T-helper 17 cell (primary cell): ENCODE results near the gene TMEM139. TPM values are rescaled to one million over a fixed set of nuclear protein-coding genes. Genes with fewer than 3 reads are reported as not detected.

Experiments
- ATAC-seq: fragments of 150-1000 bp; cut with Tn5 transposase; 2 replicates; pipeline ENCODE4 v1.10.0; 2021; ENCODE audit warnings: mild to moderate bottlenecking, moderate library complexity
- DNase-seq, 3 donors: peaks; one replicate each; pipeline versions ENCODE4 v3.0.0 to v3.0.0-alpha.2; 2020 to 2021
- H3K9me3 ChIP-seq: one replicate; pipeline ENCODE4 v1.7.0; 2013; ENCODE audit warnings: low read length, mild to moderate bottlenecking; ENCODE audit not compliant: control insufficient read depth, poor library complexity, severe bottlenecking
- H3K27ac Mint-ChIP-seq: one replicate; pipeline ENCODE4 v1.8.0; 2022; ENCODE audit warnings: mild to moderate bottlenecking, moderate library complexity, mixed read lengths
- H3K27me3 Mint-ChIP-seq: one replicate; pipeline ENCODE4 v1.8.0; 2022; ENCODE audit warnings: mixed read lengths
- H3K36me3 Mint-ChIP-seq: one replicate; pipeline ENCODE4 v1.8.0; 2022; ENCODE audit warnings: low read depth, mixed read lengths
- H3K4me1 Mint-ChIP-seq: one replicate; pipeline ENCODE4 v1.8.0; 2022; ENCODE audit warnings: mild to moderate bottlenecking, mixed read lengths
- H3K4me3 Mint-ChIP-seq: one replicate; pipeline ENCODE4 v1.8.0; 2022; ENCODE audit warnings: mild to moderate bottlenecking, moderate library complexity, mixed read lengths
- total RNA-seq, 4 donors: library from RNA in 2 of 4; stranded (reverse) in 2 of 4; gene quantifications; one replicate each; pipeline ENCODE4 v1.2.3 and lab custom pipeline; 2022 to 2026

The TMEM139 gene
- total RNA-seq, 2 donors from 2014 or later, result 0.77 to 0.86 TPM

GRCh38 chr7:143303733-143304132 lies 19.0 kb downstream of the TMEM139 start:
- Mint-ChIP-seq H3K27me3 (no peaks in the 10 kb centered on the region), H3K4me1 (peaks cover 44% of the 10 kb centered on the region), H3K36me3 (peaks cover 26% of the 10 kb centered on the region), H3K4me3 (no peak overlapping the region), H3K27ac (no peak overlapping the region)
- H3K9me3 ChIP-seq, result no peaks in the 10 kb centered on the region
- ATAC-seq, result no peak
- no peak for DNase-seq

GRCh38 chr7:143304938-143305337 lies 20.2 kb downstream of the TMEM139 start:
- Mint-ChIP-seq H3K36me3 (peaks cover 24% of the 10 kb centered on the region), H3K4me1 (peaks cover 37% of the 10 kb centered on the region), H3K4me3 (no peak overlapping the region)

GRCh38 chr7:143305423-143306070 lies 20.8 kb downstream of the TMEM139 start:
- Mint-ChIP-seq H3K36me3 (peaks cover 21% of the 10 kb centered on the region), H3K4me1 (peaks cover 37% of the 10 kb centered on the region), H3K4me3 (no peak overlapping the region), H3K27me3 (no peaks in the 10 kb centered on the region), H3K27ac (peak overlapping the region; percentile 82)
- no peaks in the 10 kb centered on the region for H3K9me3 ChIP-seq
- ATAC-seq (peak; percentile 85), DNase-seq (peak; percentile 50 to 72 (median 52))

More at GRCh38 chr7:143304938-143305337, 20.2 kb downstream of the TMEM139 start:
- Mint-ChIP-seq H3K27ac (peak overlapping the region; percentile 82), H3K27me3 (no peaks in the 10 kb centered on the region)
- H3K9me3 ChIP-seq, result no peaks in the 10 kb centered on the region
- ATAC-seq, result no peak
- DNase-seq, result no peak

- no peaks in the 10 kb centered on the region for H3K9me3 ChIP-seq
- Mint-ChIP-seq H3K4me1 (peaks cover 36% of the 10 kb centered on the region), H3K4me3 (peak overlapping the region; percentile 4), H3K27me3 (no peaks in the 10 kb centered on the region), H3K27ac (peak overlapping the region; percentile 30), H3K36me3 (peaks cover 14% of the 10 kb centered on the region)
- ATAC-seq (no peak), DNase-seq (no peak)
Observed at GRCh38 chr7:143308632-143309031, 23.9 kb downstream of the TMEM139 start.

- peaks cover 17% of the 10 kb centered on the region for H3K4me1 Mint-ChIP-seq
- ATAC-seq (no peak), DNase-seq (no peak)
- H3K36me3 Mint-ChIP-seq, result no peaks in the 10 kb centered on the region
- H3K27me3 Mint-ChIP-seq, result peaks cover 4% of the 10 kb centered on the region
- no peak overlapping the region for H3K4me3 Mint-ChIP-seq
- H3K9me3 ChIP-seq, result no peaks in the 10 kb centered on the region
- H3K27ac Mint-ChIP-seq, result no peak overlapping the region
Observed at GRCh38 chr7:143314127-143314526, 29.4 kb downstream of the TMEM139 start.

GRCh38 chr7:143315776-143316175 lies 31.0 kb downstream of the TMEM139 start, which contains the start of gene CLCN1:
Gene CLCN1 (plus strand): TSS chr7:143316111. CDS start chr7:143316213, 102 bp downstream.
- Mint-ChIP-seq H3K27ac (peak within 1 kb of the TSS; percentile 37), H3K4me3 (no peak within 1 kb of the TSS), H3K36me3 (no peaks in the 10 kb centered on the region), H3K4me1 (peaks cover 6% of the 10 kb centered on the region), H3K27me3 (peaks cover 6% of the 10 kb centered on the region)
- no peak for ATAC-seq
- H3K9me3 ChIP-seq, result no peaks in the 10 kb centered on the region
- DNase-seq, result no peak

GRCh38 chr7:143316492-143316891 lies 31.7 kb downstream of the TMEM139 start:
- H3K4me1 Mint-ChIP-seq, result peaks cover 3% of the 10 kb centered on the region
- peak overlapping the region; percentile 37 for H3K27ac Mint-ChIP-seq

GRCh38 chr7:143318661-143319060 lies 33.9 kb downstream of the TMEM139 start:
- H3K4me3 Mint-ChIP-seq, result no peak overlapping the region
- peaks cover 6% of the 10 kb centered on the region for H3K27me3 Mint-ChIP-seq
- H3K27ac Mint-ChIP-seq, result no peak overlapping the region
- H3K9me3 ChIP-seq, result no peaks in the 10 kb centered on the region
- H3K36me3 Mint-ChIP-seq, result no peaks in the 10 kb centered on the region
- ATAC-seq (no peak), DNase-seq (no peak)
- peaks cover 3% of the 10 kb centered on the region for H3K4me1 Mint-ChIP-seq

More at GRCh38 chr7:143316492-143316891, 31.7 kb downstream of the TMEM139 start:
- ATAC-seq (no peak), DNase-seq (no peak)
- no peaks in the 10 kb centered on the region for H3K9me3 ChIP-seq
- Mint-ChIP-seq H3K36me3 (no peaks in the 10 kb centered on the region), H3K27me3 (peaks cover 6% of the 10 kb centered on the region), H3K4me3 (no peak overlapping the region)

- DNase-seq, result no peak
Observed at GRCh38 chr7:143320620-143321019, 35.9 kb downstream of the TMEM139 start.

GRCh38 chr7:143321242-143321641 lies 36.5 kb downstream of the TMEM139 start:
- Mint-ChIP-seq H3K4me1 (peaks cover 13% of the 10 kb centered on the region), H3K36me3 (no peaks in the 10 kb centered on the region), H3K27me3 (peaks cover 13% of the 10 kb centered on the region), H3K27ac (no peak overlapping the region), H3K4me3 (no peak overlapping the region)
- DNase-seq (no peak), ATAC-seq (no peak)
- no peaks in the 10 kb centered on the region for H3K9me3 ChIP-seq

More at GRCh38 chr7:143320620-143321019, 35.9 kb downstream of the TMEM139 start:
- H3K27me3 Mint-ChIP-seq, result peaks cover 13% of the 10 kb centered on the region
- no peak overlapping the region for H3K27ac Mint-ChIP-seq
- no peak overlapping the region for H3K4me3 Mint-ChIP-seq
- no peaks in the 10 kb centered on the region for H3K9me3 ChIP-seq
- no peak for ATAC-seq
- no peaks in the 10 kb centered on the region for H3K36me3 Mint-ChIP-seq
- peaks cover 13% of the 10 kb centered on the region for H3K4me1 Mint-ChIP-seq

- peaks cover 13% of the 10 kb centered on the region for H3K4me1 Mint-ChIP-seq
- DNase-seq, result no peak
- H3K36me3 Mint-ChIP-seq, result peaks cover 2% of the 10 kb centered on the region
- no peak overlapping the region for H3K4me3 Mint-ChIP-seq
- no peak for ATAC-seq
- peaks cover 13% of the 10 kb centered on the region for H3K27me3 Mint-ChIP-seq
- H3K9me3 ChIP-seq, result no peaks in the 10 kb centered on the region
- H3K27ac Mint-ChIP-seq, result no peak overlapping the region
Observed at GRCh38 chr7:143321734-143322133, 37.0 kb downstream of the TMEM139 start.

GRCh38 chr7:143322760-143323633 lies 38.2 kb downstream of the TMEM139 start:
- Mint-ChIP-seq H3K27me3 (peaks cover 13% of the 10 kb centered on the region), H3K36me3 (peaks cover 3% of the 10 kb centered on the region), H3K27ac (no peak overlapping the region), H3K4me3 (no peak overlapping the region), H3K4me1 (peaks cover 17% of the 10 kb centered on the region)
- DNase-seq (no peak), ATAC-seq (no peak)
- no peaks in the 10 kb centered on the region for H3K9me3 ChIP-seq

GRCh38 chr7:143323653-143324052 lies 38.9 kb downstream of the TMEM139 start:
- ATAC-seq (no peak), DNase-seq (no peak)
- Mint-ChIP-seq H3K36me3 (peaks cover 5% of the 10 kb centered on the region), H3K27ac (no peak overlapping the region), H3K27me3 (peaks cover 13% of the 10 kb centered on the region), H3K4me1 (peaks cover 18% of the 10 kb centered on the region), H3K4me3 (no peak overlapping the region)
- no peaks in the 10 kb centered on the region for H3K9me3 ChIP-seq
